Measurements from ENCODE around the gene SMARCA2.

The SMARCA2 gene

DNA sequence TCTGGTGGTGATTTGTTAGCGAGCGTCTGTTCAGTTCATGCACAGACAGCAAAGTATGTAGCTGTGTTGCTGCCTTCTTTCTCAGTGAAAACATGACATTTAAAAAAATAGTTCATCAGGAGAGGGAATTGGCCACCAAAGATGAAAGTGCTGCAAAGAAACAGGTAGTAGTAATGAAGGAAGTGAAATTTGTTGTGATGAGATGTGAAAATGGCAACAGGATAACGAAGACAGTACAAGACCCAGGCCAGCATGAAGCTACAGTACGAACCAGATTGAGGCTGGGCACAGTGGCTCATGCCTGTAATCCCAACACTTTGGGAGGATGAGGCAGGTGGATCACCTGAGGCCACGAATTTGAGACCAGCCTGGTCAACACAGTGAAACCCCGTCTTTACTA lies 136.0 kb downstream of the SMARCA2 start:
- DNase-seq (ENCODE audit: low spot score): no peak
- TF ChIP-seq, protein P1, sequence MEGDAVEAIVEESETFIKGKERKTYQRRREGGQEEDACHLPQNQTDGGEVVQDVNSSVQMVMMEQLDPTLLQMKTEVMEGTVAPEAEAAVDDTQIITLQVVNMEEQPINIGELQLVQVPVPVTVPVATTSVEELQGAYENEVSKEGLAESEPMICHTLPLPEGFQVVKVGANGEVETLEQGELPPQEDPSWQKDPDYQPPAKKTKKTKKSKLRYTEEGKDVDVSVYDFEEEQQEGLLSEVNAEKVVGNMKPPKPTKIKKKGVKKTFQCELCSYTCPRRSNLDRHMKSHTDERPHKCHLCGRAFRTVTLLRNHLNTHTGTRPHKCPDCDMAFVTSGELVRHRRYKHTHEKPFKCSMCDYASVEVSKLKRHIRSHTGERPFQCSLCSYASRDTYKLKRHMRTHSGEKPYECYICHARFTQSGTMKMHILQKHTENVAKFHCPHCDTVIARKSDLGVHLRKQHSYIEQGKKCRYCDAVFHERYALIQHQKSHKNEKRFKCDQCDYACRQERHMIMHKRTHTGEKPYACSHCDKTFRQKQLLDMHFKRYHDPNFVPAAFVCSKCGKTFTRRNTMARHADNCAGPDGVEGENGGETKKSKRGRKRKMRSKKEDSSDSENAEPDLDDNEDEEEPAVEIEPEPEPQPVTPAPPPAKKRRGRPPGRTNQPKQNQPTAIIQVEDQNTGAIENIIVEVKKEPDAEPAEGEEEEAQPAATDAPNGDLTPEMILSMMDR (IDR thresholded peaks at IDR 0.05; ENCODE audit: borderline replicate concordance, control extremely low read depth, extremely low read depth, insufficient read depth, missing control alignments): no peak
- in situ Hi-C loops (cut with MboI; ENCODE audit: low sequenced_read_pairs, unreplicated experiment): no loop called here

DNA sequence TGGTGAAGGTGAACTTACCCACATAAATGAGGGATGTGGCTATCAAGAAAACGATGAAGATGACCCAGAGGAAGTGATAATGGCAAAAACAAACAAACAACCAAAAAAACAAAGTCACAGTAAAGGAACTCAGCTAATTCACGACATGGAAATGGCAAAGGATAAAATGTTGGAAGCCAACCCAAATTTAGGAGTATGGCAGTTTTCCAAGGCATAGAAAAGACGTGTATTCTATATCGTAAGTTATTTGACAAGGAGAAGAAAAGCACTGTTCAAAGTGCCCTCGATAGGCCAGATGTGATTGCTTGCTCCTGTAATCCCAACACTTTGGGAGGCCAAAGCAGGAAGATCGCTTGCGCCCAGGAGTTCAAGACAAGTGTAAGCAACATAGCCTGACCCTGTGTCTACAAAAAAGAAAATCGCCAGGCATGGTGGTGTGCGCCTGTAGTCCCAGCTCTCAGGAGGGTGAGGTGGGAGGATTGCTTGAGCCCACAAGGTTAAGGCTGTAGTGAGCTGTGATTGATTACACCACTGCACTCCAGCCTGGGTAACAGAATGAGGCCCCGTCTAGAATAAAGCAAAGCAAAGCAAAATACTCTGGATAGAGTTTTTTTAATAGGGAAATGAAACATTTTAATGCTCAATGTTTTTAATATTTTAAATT lies 138.0 kb downstream of the SMARCA2 start:
- in situ Hi-C loops (cut with MboI; ENCODE audit: low sequenced_read_pairs, unreplicated experiment): no loop called here
- TF ChIP-seq, protein P1 (IDR thresholded peaks at IDR 0.05; ENCODE audit: borderline replicate concordance, control extremely low read depth, extremely low read depth, insufficient read depth, missing control alignments): no peak
- no peak for DNase-seq (ENCODE audit: low spot score)

DNA sequence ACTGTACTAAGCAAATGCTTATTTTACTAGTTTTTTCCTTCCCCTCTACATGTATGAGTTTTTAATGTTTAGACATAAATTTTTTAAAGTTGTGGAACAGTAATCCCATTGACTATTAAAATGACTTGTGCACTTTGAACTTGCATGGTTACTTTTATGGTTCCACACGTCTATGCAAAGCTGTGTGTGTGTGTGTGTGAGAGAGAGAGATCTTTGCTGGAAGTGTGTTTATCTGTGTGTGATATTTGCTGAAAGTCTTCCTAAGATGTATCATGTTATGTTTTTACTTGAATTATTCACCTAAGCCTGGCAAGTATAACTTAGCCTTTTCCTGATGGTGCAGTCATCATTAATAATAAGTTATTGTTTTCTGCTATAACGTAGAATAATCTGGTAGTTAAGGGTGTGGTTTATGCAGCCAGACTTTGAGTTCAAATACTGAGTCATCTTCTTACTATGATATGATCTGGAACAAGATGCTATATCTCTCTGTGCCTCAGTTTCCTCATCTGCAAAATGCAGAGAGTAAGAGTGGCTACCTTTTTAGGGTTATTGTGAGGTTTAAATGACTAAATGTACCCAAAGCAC lies 138.6 kb downstream of the SMARCA2 start:
- TF ChIP-seq, protein P1 (IDR thresholded peaks at IDR 0.05; ENCODE audit: borderline replicate concordance, control extremely low read depth, extremely low read depth, insufficient read depth, missing control alignments): no peak
- in situ Hi-C loops (cut with MboI; ENCODE audit: low sequenced_read_pairs, unreplicated experiment): no loop called here
- no peak for DNase-seq (ENCODE audit: low spot score)

DNA sequence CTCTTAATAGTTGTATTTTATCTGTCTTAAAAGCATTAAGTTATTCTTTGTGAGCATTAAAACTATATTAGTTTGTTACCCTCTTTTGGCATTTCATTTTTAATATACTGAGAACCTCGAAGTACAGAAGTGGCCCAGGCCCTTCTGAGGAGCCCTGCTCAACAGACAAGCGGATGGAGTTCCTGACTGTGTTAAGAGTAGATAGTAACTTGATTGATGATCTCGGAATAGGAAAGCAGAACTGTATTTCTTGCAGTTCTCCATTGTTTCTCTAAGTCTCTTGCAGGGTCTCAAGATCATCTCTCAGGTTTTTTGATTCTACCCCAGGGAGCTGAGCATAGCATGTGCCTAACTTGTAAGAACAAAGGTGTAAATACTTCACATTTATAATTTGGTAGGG lies 139.6 kb downstream of the SMARCA2 start:
- TF ChIP-seq, protein P1 (IDR thresholded peaks at IDR 0.05; ENCODE audit: borderline replicate concordance, control extremely low read depth, extremely low read depth, insufficient read depth, missing control alignments): no peak
- no peak for DNase-seq (ENCODE audit: low spot score)
- in situ Hi-C loops (cut with MboI; ENCODE audit: low sequenced_read_pairs, unreplicated experiment): no loop called here

DNA sequence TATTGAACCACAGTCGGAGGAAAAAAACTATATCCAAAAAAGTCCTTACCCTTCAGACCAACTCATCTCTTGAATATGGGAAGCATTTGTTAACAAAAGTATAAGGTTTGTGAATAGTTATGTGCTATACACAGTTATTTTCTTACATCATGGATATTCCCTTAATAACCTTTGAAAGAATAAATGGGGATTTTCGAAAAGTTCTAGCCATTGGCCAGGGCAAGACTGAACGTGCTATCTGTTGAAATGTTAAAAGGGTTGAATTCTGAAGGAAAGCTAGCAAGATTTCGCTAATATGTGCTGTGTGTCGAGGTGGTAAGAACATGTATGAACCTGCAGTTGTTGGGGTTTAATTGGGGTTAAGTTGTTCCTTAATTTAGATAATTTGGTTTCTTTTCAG lies 140.8 kb downstream of the SMARCA2 start:
- in situ Hi-C loops (cut with MboI; ENCODE audit: low sequenced_read_pairs, unreplicated experiment): no loop called here

DNA sequence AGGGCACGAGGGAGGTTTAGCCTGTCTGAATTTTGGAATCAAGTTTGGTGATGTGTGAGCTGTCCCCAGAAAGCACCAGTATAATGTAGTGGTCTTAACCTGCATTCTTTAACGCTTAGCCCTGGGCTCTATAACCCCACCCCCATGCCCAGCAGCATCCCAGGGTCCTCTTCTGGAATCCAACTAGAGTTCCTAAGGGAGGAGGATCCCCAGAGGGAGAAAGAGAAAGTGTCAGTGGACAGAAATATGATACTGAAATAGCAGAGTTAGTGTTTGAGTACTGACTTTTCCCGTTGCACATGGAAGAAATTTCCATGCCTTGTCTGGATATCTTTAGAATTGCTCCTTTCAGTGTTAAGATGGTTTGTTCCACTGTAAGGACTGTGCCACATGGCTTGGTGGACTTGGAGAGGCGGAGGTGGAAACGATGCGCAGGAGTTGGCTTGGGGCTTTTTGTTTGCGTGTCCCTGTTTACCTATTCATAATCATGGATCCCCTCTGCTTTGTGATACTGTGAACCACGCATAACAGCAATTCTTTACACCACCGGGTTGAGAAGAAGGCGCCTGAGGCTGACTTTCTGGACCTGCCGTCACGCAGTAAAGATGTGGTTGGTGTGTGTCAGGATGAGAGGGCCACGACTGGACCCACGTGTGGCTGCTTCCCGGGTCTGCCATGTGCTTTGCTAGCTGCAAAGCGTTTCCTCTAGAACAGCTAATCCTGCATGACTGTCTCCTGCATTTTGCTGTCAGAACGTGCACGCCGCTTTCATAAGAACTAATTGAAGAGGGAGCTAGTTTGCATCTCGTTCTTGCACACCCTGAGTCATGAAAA lies 142.3 kb downstream of the SMARCA2 start:
- TF ChIP-seq, protein P1 (IDR thresholded peaks at IDR 0.05; ENCODE audit: borderline replicate concordance, control extremely low read depth, extremely low read depth, insufficient read depth, missing control alignments): no peak
- in situ Hi-C loops (cut with MboI; ENCODE audit: low sequenced_read_pairs, unreplicated experiment): no loop called here
- DNase-seq (ENCODE audit: low spot score): no peak

More for the DNA sequence above, 140.8 kb downstream of the SMARCA2 start:
- TF ChIP-seq, protein P1 (IDR thresholded peaks at IDR 0.05; ENCODE audit: borderline replicate concordance, control extremely low read depth, extremely low read depth, insufficient read depth, missing control alignments): no peak
- DNase-seq (ENCODE audit: low spot score): no peak
